NCI-H128 (cell line): ENCODE results near the gene DCAF12L2.
"Not testable (repeated sequence)": the region's sequence is repeated elsewhere in the genome, so short reads cannot be mapped to it uniquely, and the experiment has no call there.

Source experiments
- DNase-seq: peaks from one replicate; lab custom pipeline; 2025; ENCODE audit not compliant: unreplicated experiment; lab: John Stamatoyannopoulos, UW

The DCAF12L2 gene

GRCh38 chrX:126165721-126166461 is at the start of gene DCAF12L2:
DCAF12L2 (minus strand) TSS chrX:126166289; CDS start chrX:126165924, 365 bp downstream.
- no peak for DNase-seq

DNA sequence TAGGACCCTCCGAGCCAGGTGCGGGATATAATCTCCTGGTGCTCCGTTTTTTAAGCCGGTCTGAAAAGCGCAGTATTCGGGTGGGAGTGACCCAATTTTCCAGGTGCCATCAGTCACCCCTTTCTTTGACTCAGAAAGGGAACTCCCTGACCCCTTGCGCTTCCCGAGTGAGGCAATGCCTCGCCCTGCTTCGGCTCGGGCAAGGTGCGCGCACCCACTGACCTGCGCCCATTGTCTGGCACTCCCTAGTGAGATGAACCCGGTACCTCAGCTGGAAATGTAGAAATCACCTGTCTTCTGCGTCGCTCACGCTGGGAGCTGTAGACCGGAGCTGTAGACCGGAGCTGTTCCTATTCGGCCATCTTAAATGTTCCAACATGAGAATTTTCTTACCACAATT is 24.8 kb upstream of the DCAF12L2 start:
- DNase-seq, result not testable (repeated sequence)

GRCh38 chrX:126177133-126177840 is 11.2 kb upstream of the DCAF12L2 start:
- DNase-seq, result no peak

GRCh38 chrX:126170720-126171119 is 4.6 kb upstream of the DCAF12L2 start:
- no peak for DNase-seq

- no peak for DNase-seq
Observed at GRCh38 chrX:126167560-126167959, 1.5 kb upstream of the DCAF12L2 start.

- DNase-seq, result no peak
Observed at GRCh38 chrX:126165401-126165720, 728 bp downstream of the DCAF12L2 start.

- DNase-seq, result no peak
Observed at GRCh38 chrX:126164689-126165400, 1.2 kb downstream of the DCAF12L2 start.

DNA sequence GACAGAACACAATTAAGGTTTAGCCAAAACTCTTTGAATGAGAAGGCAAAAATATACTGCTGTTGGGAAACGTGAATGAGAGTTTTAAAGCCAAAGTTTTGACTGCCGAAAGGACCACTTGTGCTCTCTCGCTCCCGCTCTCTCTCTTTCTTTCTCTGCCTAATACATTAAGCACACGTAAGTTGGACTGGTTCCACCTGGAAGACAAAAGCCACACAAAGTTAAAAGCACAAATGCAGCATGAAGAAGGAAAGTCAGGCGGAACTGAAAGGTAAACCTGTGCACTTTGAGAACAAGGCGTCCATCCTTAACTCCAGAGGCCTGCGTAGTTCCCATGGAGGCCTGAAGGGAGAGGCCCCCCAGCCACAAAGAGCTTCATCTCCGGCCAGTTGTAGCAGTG is 1.9 kb downstream of the DCAF12L2 start:
- no peak for DNase-seq

GRCh38 chrX:126141014-126141413 is 25.1 kb downstream of the DCAF12L2 start:
- no peak for DNase-seq

- no peak for DNase-seq
Observed at GRCh38 chrX:126137899-126138298, 28.2 kb downstream of the DCAF12L2 start.

GRCh38 chrX:126124721-126125120 is 41.4 kb downstream of the DCAF12L2 start:
- no peak for DNase-seq
